Measurements from ENCODE around the gene SORCS1.

- TF ChIP-seq CTCF (optimal IDR thresholded peaks at IDR 0.05 in 1 of 3, IDR thresholded peaks at IDR 0.05 in 1 of 3, conservative IDR thresholded peaks at IDR 0.05 in 1 of 3; ENCODE audit: extremely low read depth in 1 of 3, insufficient read depth in 2 of 3, low read length in 3 of 3), result no peak
- no peak for TF ChIP-seq EZH2 (IDR thresholded peaks at IDR 0.05; ENCODE audit: low read length)
Measured at GRCh38 chr10:106727170-106727569, 437.3 kb downstream of the SORCS1 start.

Data from keratinocyte (primary cell).